ENCODE measurements around the gene DPM1. TPM values are rescaled to one million over a fixed set of nuclear protein-coding genes. Genes with fewer than 3 reads are reported as not detected.

DPM1 gene
- polyA plus RNA-seq, 3 donors: 59.0 to 70.1 (median 62.2) TPM

GRCh38 chr20:50953196-50953595, 5.1 kb downstream of the DPM1 start:
- no peak for DNase-seq (ENCODE audit: extremely low read depth in 1 of 11, low read depth in 9 of 11, low spot score in 4 of 11)

GRCh38 chr20:50948132-50948785, 10.1 kb downstream of the DPM1 start:
- no peak for DNase-seq (ENCODE audit: extremely low read depth in 1 of 11, low read depth in 9 of 11, low spot score in 4 of 11)

- DNase-seq (ENCODE audit: extremely low read depth in 1 of 11, low read depth in 9 of 11, low spot score in 4 of 11): no peak
These were observed 15.3 kb downstream of the DPM1 start for GRCh38 chr20:50943069-50943468.

- no peak for DNase-seq (ENCODE audit: extremely low read depth in 1 of 11, low read depth in 9 of 11, low spot score in 4 of 11)
These were observed 24.7 kb downstream of the DPM1 start for GRCh38 chr20:50933589-50933988.

- DNase-seq (ENCODE audit: extremely low read depth in 1 of 11, low read depth in 9 of 11, low spot score in 4 of 11): no peak
These were observed 25.5 kb downstream of the DPM1 start for GRCh38 chr20:50932691-50933280.

GRCh38 chr20:50932016-50932485, 26.3 kb downstream of the DPM1 start:
- no peak for DNase-seq (ENCODE audit: extremely low read depth in 1 of 11, low read depth in 9 of 11, low spot score in 4 of 11)

GRCh38 chr20:50931306-50932015, 26.9 kb downstream of the DPM1 start, which contains the start of gene ADNP:
ADNP (minus strand) TSS chr20:50931437; CDS start chr20:50903996, 27,441 bp downstream.
- DNase-seq (ENCODE audit: extremely low read depth in 1 of 11, low read depth in 9 of 11, low spot score in 4 of 11): peak; percentile 87 to 95 (median 92)

GRCh38 chr20:50930976-50931305, 27.4 kb downstream of the DPM1 start:
- DNase-seq (ENCODE audit: extremely low read depth in 1 of 11, low read depth in 9 of 11, low spot score in 4 of 11): no peak

GRCh38 chr20:50930139-50930975, 28.0 kb downstream of the DPM1 start:
- peak in 1 of 11 donors; percentile 10 for DNase-seq (ENCODE audit: extremely low read depth in 1 of 11, low read depth in 9 of 11, low spot score in 4 of 11)

- peak; percentile 83 to 96 (median 90) for DNase-seq (ENCODE audit: extremely low read depth in 1 of 11, low read depth in 9 of 11, low spot score in 4 of 11)
These were observed 28.8 kb downstream of the DPM1 start for GRCh38 chr20:50929299-50930138.

- no peak for DNase-seq (ENCODE audit: extremely low read depth in 1 of 11, low read depth in 9 of 11, low spot score in 4 of 11)
These were observed 29.9 kb downstream of the DPM1 start for GRCh38 chr20:50928469-50928868.

- DNase-seq (ENCODE audit: extremely low read depth in 1 of 11, low read depth in 9 of 11, low spot score in 4 of 11): no peak
These were observed 31.8 kb downstream of the DPM1 start for GRCh38 chr20:50926530-50926929.

GRCh38 chr20:50924261-50924920, 33.9 kb downstream of the DPM1 start:
- DNase-seq (ENCODE audit: extremely low read depth in 1 of 11, low read depth in 9 of 11, low spot score in 4 of 11): no peak

- DNase-seq (ENCODE audit: extremely low read depth in 1 of 11, low read depth in 9 of 11, low spot score in 4 of 11): no peak
These were observed 36.4 kb downstream of the DPM1 start for GRCh38 chr20:50921803-50922501.

GRCh38 chr20:50920997-50921396, 37.3 kb downstream of the DPM1 start:
- no peak for DNase-seq (ENCODE audit: extremely low read depth in 1 of 11, low read depth in 9 of 11, low spot score in 4 of 11)

- no peak for DNase-seq (ENCODE audit: extremely low read depth in 1 of 11, low read depth in 9 of 11, low spot score in 4 of 11)
These were observed 38.8 kb downstream of the DPM1 start for GRCh38 chr20:50919567-50919966.

GRCh38 chr20:50918403-50918802, 39.9 kb downstream of the DPM1 start:
- no peak for DNase-seq (ENCODE audit: extremely low read depth in 1 of 11, low read depth in 9 of 11, low spot score in 4 of 11)
